Thymus (tissue), 11 donors: ENCODE measurements around the gene CEACAM5. TPM values are rescaled to one million over a fixed set of nuclear protein-coding genes. Genes with fewer than 3 reads are reported as not detected.

Experiments
- DNase-seq, 9 donors: peaks; one replicate each; pipeline ENCODE4 v3.0.0-alpha.2; 2013; ENCODE audit warnings: low spot score in 9 of 9, low read depth in 6 of 9, missing footprints in 1 of 9
- H3K27ac ChIP-seq, 2 donors: one replicate each; pipeline ENCODE4 v1.5.1; 2013; ENCODE audit warnings: control low read depth in 1 of 2, low read depth in 1 of 2, low read length in 1 of 2, mild to moderate bottlenecking in 1 of 2, moderate library complexity in 1 of 2
- H3K27me3 ChIP-seq, 2 donors: one replicate each; pipeline ENCODE4 v1.5.1; 2013; ENCODE audit warnings: low read length in 1 of 2; ENCODE audit not compliant: control insufficient read depth in 2 of 2, insufficient read depth in 1 of 2
- H3K36me3 ChIP-seq, 2 donors: one replicate each; pipeline ENCODE4 v1.5.1; 2013; ENCODE audit warnings: low read length in 1 of 2, mild to moderate bottlenecking in 1 of 2, moderate library complexity in 1 of 2; ENCODE audit not compliant: control insufficient read depth in 2 of 2, insufficient read depth in 2 of 2
- H3K4me1 ChIP-seq, 2 donors: one replicate each; pipeline ENCODE4 v1.5.1; 2013; ENCODE audit warnings: low read length in 2 of 2; ENCODE audit not compliant: control insufficient read depth in 2 of 2, insufficient read depth in 2 of 2
- H3K4me3 ChIP-seq, 2 donors: one replicate each; pipeline ENCODE4 v1.5.1; 2013; ENCODE audit warnings: low read length in 2 of 2, control low read depth in 1 of 2, mild to moderate bottlenecking in 1 of 2
- H3K9me3 ChIP-seq, 2 donors: one replicate each; pipeline ENCODE4 v1.5.1; 2013; ENCODE audit warnings: low read length in 1 of 2, mild to moderate bottlenecking in 1 of 2; ENCODE audit not compliant: control insufficient read depth in 2 of 2, insufficient read depth in 1 of 2
- WGBS: extraction: QIAGEN DNeasy Blood & Tissue Kit; methylation state at CpG from one replicate; pipeline ENCODE4 v1.1.7; 2013; 5-methylcytosine and 5-hydroxymethylcytosine counted together
- polyA plus RNA-seq: library from polyadenylated mRNA; stranded (reverse); fragments of 200-250 nt; gene quantifications from one replicate; pipeline ENCODE4 v1.2.3, GENCODE V29; 2013
- total RNA-seq: library from RNA; stranded (reverse); fragments of 120-200 nt; gene quantifications from one replicate; pipeline ENCODE4 v1.2.4, GENCODE V29; 2013
- donor health status: healthy.

Gene CEACAM5
- total and polyA plus RNA-seq, 2 donors = 0.09 to 1.9 TPM

- DNase-seq = no peak
- Histone ChIP-seq H3K36me3 (no peaks in the 10 kb centered on the region), H3K4me3 (no peak overlapping the region), H3K27ac (no peak overlapping the region), H3K27me3 (peaks cover 0 to 6% of the 10 kb centered on the region in 2 donors), H3K4me1 (no peaks in the 10 kb centered on the region), H3K9me3 (no peaks in the 10 kb centered on the region)
- WGBS = 87% methylated on average over 4 of the region's 4 CpGs
Observed at GRCh38 chr19:41689993-41690800, 18.2 kb upstream of the CEACAM5 start.

- H3K9me3 ChIP-seq = no peaks in the 10 kb centered on the region
- H3K27me3 ChIP-seq = peaks cover 0 to 6% of the 10 kb centered on the region in 2 donors
- DNase-seq = no peak
- no peaks in the 10 kb centered on the region for H3K36me3 ChIP-seq
- no peaks in the 10 kb centered on the region for H3K4me1 ChIP-seq
- H3K4me3 ChIP-seq = no peak overlapping the region
- WGBS = 90% methylated on average over 3 of the region's 3 CpGs
- no peak overlapping the region for H3K27ac ChIP-seq
Observed at GRCh38 chr19:41690801-41691065, 17.7 kb upstream of the CEACAM5 start.

GRCh38 chr19:41691268-41691970 is 17.0 kb upstream of the CEACAM5 start:
- no peaks in the 10 kb centered on the region for H3K9me3 ChIP-seq
- DNase-seq = no peak
- H3K27ac ChIP-seq = no peak overlapping the region
- H3K27me3 ChIP-seq = peaks cover 0 to 3% of the 10 kb centered on the region in 2 donors
- no peak overlapping the region for H3K4me3 ChIP-seq
- no peaks in the 10 kb centered on the region for H3K36me3 ChIP-seq
- H3K4me1 ChIP-seq = no peaks in the 10 kb centered on the region
- 38% methylated on average over 20 of the region's 20 CpGs for WGBS

- Histone ChIP-seq H3K27ac (no peak overlapping the region), H3K4me3 (no peak overlapping the region), H3K27me3 (peaks cover 0 to 3% of the 10 kb centered on the region in 2 donors), H3K9me3 (no peaks in the 10 kb centered on the region), H3K4me1 (no peaks in the 10 kb centered on the region), H3K36me3 (no peaks in the 10 kb centered on the region)
- DNase-seq = no peak
- WGBS = 81% methylated on average over 1 of the region's 1 CpG
Observed at GRCh38 chr19:41694196-41694595, 14.2 kb upstream of the CEACAM5 start.

- Histone ChIP-seq H3K36me3 (no peaks in the 10 kb centered on the region), H3K9me3 (no peaks in the 10 kb centered on the region), H3K4me3 (no peak overlapping the region), H3K4me1 (no peaks in the 10 kb centered on the region), H3K27ac (no peak overlapping the region), H3K27me3 (peaks cover 0 to 3% of the 10 kb centered on the region in 2 donors)
- WGBS = 90% methylated on average over 8 of the region's 8 CpGs
- no peak for DNase-seq
Observed at GRCh38 chr19:41694831-41695635, 13.4 kb upstream of the CEACAM5 start.

- Histone ChIP-seq H3K4me3 (no peak overlapping the region), H3K4me1 (no peaks in the 10 kb centered on the region), H3K9me3 (no peaks in the 10 kb centered on the region), H3K36me3 (no peaks in the 10 kb centered on the region), H3K27ac (no peak overlapping the region), H3K27me3 (peaks cover 0 to 3% of the 10 kb centered on the region in 2 donors)
- DNase-seq = no peak
- WGBS = 83% methylated on average over 2 of the region's 2 CpGs
Observed at GRCh38 chr19:41695745-41696144, 12.7 kb upstream of the CEACAM5 start.

- Histone ChIP-seq H3K36me3 (no peaks in the 10 kb centered on the region), H3K4me1 (no peaks in the 10 kb centered on the region), H3K27ac (no peak overlapping the region), H3K27me3 (peaks cover 0 to 3% of the 10 kb centered on the region in 2 donors), H3K4me3 (no peak overlapping the region), H3K9me3 (no peaks in the 10 kb centered on the region)
- 74% methylated on average over 7 of the region's 7 CpGs for WGBS
- peak in 2 of 9 donors; percentile 2 to 13 for DNase-seq
Observed at GRCh38 chr19:41696402-41697197, 11.8 kb upstream of the CEACAM5 start.

GRCh38 chr19:41697198-41697855 is 11.1 kb upstream of the CEACAM5 start:
- no peaks in the 10 kb centered on the region for H3K9me3 ChIP-seq
- WGBS = 78% methylated on average over 9 of the region's 9 CpGs
- no peaks in the 10 kb centered on the region for H3K4me1 ChIP-seq
- H3K27me3 ChIP-seq = no peaks in the 10 kb centered on the region
- no peak overlapping the region for H3K4me3 ChIP-seq
- no peak overlapping the region for H3K27ac ChIP-seq
- DNase-seq = no peak
- no peaks in the 10 kb centered on the region for H3K36me3 ChIP-seq
